GM12872 (cell line): ENCODE measurements around the gene CCND1.

Source experiments
- TF ChIP-seq, protein P1 (sequence below): IDR thresholded peaks from 3 replicates; pipeline ENCODE4 v1.5.1; 2011; ENCODE audit warnings: low read depth, mild to moderate bottlenecking, low read length, moderate library complexity; ENCODE audit not compliant: insufficient read depth

The CCND1 gene

DNA sequence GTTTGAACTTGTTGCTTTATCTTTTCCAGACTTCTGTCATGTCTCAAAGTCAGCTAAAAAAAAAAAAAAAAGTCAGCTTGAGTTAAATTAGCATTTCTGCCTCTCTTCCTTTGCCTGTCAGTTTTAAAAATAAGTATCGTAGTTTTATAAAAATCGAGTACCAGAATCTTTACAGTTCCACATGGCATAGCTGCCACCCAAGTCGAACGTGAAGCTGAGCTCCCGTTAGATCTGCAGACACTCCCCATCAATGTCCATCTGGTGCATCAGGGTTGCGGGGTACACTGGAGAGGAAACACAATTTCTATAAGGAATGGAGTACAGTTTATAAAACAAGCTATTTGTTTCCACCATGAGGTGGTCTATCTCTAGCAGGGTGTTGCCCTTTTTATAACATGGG lies 41.0 kb upstream of the CCND1 start:
- TF ChIP-seq, protein P1, sequence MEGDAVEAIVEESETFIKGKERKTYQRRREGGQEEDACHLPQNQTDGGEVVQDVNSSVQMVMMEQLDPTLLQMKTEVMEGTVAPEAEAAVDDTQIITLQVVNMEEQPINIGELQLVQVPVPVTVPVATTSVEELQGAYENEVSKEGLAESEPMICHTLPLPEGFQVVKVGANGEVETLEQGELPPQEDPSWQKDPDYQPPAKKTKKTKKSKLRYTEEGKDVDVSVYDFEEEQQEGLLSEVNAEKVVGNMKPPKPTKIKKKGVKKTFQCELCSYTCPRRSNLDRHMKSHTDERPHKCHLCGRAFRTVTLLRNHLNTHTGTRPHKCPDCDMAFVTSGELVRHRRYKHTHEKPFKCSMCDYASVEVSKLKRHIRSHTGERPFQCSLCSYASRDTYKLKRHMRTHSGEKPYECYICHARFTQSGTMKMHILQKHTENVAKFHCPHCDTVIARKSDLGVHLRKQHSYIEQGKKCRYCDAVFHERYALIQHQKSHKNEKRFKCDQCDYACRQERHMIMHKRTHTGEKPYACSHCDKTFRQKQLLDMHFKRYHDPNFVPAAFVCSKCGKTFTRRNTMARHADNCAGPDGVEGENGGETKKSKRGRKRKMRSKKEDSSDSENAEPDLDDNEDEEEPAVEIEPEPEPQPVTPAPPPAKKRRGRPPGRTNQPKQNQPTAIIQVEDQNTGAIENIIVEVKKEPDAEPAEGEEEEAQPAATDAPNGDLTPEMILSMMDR, result no peak

DNA sequence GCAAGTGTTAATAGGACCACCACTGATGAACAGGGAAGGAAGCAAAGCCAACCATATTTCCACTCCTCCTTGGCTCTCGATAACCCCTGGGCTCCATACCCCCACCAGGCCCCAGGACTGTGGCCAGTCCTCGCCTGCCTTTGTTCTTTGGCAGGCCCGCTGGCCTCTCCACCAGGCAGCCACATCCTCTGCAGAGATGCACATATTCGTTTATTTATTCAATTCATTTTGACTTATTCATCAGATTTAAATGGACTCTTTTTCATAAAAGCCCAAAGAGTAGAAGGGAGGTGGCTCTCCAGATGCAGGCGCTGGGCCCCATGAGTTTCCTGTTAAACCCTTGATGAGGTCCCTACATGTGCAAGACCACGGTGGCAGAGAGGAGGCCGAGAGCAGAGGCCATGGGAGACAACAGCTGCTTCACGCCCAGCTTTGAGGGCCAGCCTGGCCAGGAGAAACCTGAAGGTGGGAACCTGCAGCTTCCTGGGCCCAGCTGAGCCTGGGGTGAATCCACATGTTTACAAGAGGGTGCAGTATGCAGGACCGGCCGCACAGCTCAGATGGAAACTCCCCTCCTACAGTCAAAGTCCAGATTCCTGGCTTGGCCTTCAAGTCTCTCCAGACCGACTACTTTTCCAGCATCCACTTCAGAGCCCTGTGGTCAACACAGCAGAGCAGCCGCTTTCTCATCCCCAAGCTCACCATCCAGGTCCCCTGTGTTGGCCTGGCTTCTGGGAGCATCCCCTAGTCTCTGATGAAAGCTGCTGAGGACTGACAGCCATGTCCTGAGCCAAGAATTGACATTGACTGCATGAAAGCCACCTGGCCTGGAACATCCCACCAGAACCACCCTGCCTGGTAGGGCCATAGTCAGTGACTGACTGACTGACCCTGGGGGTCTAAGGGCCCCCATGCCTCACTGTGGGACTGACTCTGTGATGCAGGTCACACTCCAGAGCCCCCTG lies 39.7 kb upstream of the CCND1 start:
- TF ChIP-seq, protein P1, result no peak

DNA sequence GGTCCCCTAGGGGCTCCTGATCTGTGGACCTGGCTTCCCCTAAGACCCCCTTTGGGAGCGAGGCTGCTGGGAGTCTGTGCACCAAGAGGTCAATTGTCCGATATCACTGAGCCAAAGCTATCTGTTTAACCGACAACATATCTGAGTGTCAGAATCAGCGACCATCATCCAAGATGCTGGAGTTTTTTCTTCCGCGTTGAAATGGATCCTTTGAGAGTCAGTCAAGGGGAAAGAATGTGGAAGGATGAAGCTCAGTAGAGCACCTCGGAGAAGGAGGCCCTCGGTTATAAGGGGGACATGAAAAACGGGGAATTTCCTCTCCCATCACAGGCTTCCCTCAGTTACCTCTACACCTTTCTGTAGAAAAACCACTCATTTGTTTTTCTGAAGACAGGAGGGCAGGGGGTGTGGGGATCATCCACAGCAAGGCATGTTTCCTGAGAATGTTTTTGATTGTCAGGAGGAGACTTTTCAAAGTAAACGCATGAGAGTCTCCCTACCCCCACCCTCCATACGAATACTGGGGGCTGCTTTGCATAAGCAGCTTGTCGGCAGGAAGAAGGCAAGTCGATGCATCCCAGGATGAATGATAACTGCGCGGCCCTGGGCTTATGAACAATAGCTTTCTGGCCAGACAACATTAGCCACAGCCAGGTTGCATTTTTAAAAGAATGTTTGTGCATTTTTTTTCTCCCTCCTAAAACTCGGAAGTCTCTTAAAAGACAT lies 37.7 kb upstream of the CCND1 start:
- TF ChIP-seq, protein P1, result no peak

DNA sequence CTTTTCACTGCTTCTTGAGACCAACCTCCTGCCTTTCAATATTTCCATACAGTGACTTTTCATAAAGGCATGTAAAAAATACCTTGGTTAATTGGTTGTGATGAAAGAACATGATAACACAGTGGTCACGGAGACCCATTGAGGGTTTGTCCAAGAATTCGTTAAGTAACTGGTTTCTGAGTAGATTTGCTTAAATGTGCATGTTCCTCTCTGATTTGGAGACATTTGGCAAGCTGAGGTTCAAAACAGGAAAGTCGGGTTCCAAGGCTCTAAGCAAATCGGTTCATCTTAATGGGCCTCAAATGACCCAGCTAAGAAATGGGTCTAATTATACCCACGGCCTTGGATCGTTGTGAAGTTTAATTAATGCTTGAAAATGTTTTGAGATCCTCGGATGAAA lies 36.9 kb upstream of the CCND1 start:
- TF ChIP-seq, protein P1, result no peak

DNA sequence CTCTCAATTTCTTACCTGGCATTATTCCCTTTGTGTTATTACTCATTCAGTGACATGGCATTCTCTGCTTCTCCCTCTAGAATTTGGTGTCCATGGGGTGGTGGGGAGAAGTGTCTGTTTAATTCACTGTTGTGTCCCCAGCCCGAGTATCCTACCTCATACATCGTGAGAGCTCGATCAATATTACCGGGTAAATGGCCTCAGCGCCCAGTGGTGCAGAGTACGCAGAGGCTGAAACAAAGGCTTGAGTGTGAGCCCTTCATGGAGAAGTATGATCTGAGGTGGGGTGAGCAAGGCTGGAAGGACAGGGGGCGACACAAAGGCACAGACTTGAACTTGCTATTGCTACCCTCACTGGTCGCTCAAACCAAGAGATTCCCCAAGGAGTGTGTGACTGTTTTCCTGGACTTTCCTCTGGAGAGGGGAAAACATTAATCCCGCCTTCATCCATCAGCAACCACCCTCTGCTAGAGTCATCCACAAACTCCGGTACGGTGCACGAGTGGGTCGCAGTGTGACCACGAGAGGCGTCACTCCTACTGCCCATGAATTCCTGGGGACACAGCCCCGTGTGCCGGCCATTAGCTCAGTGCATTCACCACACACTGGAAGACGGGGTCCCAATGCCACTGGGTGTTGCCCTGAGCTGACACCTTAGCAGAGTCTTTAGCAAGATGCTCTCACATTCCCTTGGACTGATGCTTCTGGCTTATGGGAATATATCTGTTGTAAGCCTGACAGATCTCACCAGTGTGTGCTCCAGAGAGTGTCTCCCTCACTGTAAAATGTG lies 35.0 kb upstream of the CCND1 start:
- TF ChIP-seq, protein P1, result no peak

DNA sequence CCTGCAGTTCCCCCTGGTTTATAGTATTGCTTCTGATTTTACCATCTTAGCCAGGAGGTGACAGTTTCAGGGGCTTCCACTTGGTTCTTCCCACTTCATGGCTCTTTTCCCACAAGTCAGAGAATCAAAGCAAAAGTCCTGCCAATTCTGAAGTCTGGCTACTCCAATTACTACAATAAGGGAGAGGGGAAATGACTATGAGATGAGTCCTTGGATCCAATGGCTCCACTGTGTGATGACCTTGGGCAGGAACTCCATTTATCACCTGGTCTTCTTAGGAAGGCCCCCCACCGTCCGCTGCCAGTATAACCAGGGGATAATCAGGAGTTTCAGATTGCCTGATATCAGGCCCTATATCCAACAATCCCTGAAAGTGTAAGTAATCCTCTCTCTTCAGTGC lies 31.6 kb upstream of the CCND1 start:
- TF ChIP-seq, protein P1, result no peak
